Adrenal gland (tissue), 12 donors: Measurements from ENCODE around the gene EDAR. TPM values are rescaled to one million over a fixed set of nuclear protein-coding genes. Genes with fewer than 3 reads are reported as not detected.

Experiments used
- DNase-seq, 7 donors: peaks; one replicate each; pipeline ENCODE4 v3.0.0-alpha.2; 2019 to 2020
- H3K27ac ChIP-seq, 5 donors: fragments of 200-600 bp; sonication (generic) in 4 of 5; 1 replicate in 3 of 5; 2 replicates in 2 of 5; pipeline versions ENCODE4 v1.5.1 to v1.8.0; 2016 to 2020; ENCODE audit warnings: mild to moderate bottlenecking in 1 of 5
- H3K27me3 ChIP-seq: fragments of 200-600 bp; 2 replicates; pipeline ENCODE4 v1.8.0; 2021
- H3K36me3 ChIP-seq, 2 donors: fragments of 200-600 bp; replicated peaks in 1 of 2; 1 replicate in 1 of 2; 2 replicates in 1 of 2; pipeline versions ENCODE4 v1.5.1 to v1.8.0; 2018 to 2022
- H3K4me1 ChIP-seq, 2 donors: fragments of 200-600 bp; replicated peaks in 1 of 2; 1 replicate in 1 of 2; 2 replicates in 1 of 2; pipeline versions ENCODE4 v1.5.1 to v1.8.0; 2018 to 2021
- H3K4me3 ChIP-seq, 4 donors: fragments of 200-600 bp; sonication (generic) in 3 of 4; one replicate each; pipeline ENCODE4 v1.5.1; 2016 to 2018
- H3K9me3 ChIP-seq, 3 donors: fragments of 200-600 bp; sonication (generic) in 1 of 3; replicated peaks in 1 of 3; 1 replicate in 2 of 3; 2 replicates in 1 of 3; pipeline versions ENCODE4 v1.5.1 to v1.8.0; 2016 to 2021
- CTCF ChIP-seq, 6 experiments: fragments of 450-650 bp in 4 of 6; fragments of 200-600 bp in 2 of 6; sonication (generic) in 1 of 6; IDR thresholded peaks; 1 replicate in 5 of 6; 2 replicates in 1 of 6; pipeline versions ENCODE4 v1.5.1 to v1.8.0; 2016 to 2021; ENCODE audit warnings: antibody characterized with exemption in 6 of 6, mild to moderate bottlenecking in 2 of 6, moderate library complexity in 1 of 6
- POLR2A ChIP-seq, 2 donors: fragments of 450-650 bp; IDR thresholded peaks; one replicate each; pipeline ENCODE4 v1.6.1; 2017; ENCODE audit warnings: antibody characterized with exemption in 2 of 2, mild to moderate bottlenecking in 2 of 2, moderate library complexity in 1 of 2
- WGBS, 4 donors: extraction: QIAGEN DNeasy Blood & Tissue Kit in 2 of 4; methylation state at CpG; one replicate each; pipeline versions ENCODE4 v1.1.5 to v1.1.7; 2013 to 2017; 5-methylcytosine and 5-hydroxymethylcytosine counted together
- intact Hi-C, 2 donors: fragments of 100-400 bp; cut with DNase I; formaldehyde crosslinking; loops; one replicate each; pipeline versions ENCODE4 v1.14.1 to v1.15.0; 2022 to 2023
- polyA plus RNA-seq, 3 donors: library from polyadenylated mRNA; stranded (reverse); fragments of 200-250 nt in 2 of 3; fragments of 350-450 nt in 1 of 3; fragmentation: Illumina TruSeq in 1 of 3; extraction: RNeasy Lipid Tissue Mini Kit (QIAGEN cat#74804) in 1 of 3; gene quantifications; one replicate each; pipeline ENCODE4 v1.2.3, GENCODE V29; 2013 to 2014
- total RNA-seq, 9 donors: library from RNA; depleted of rRNA in 4 of 9; stranded (reverse); fragments of >200 nt in 4 of 9; fragments of 120-200 nt in 1 of 9; fragmentation: NEBNext Ultra II Directional in 1 of 9; extraction: Animal tissue kit (Norgen Biotek cat#: 25700) in 1 of 9; gene quantifications; one replicate each; pipeline versions ENCODE4 v1.1.0 to v1.2.4, GENCODE V29; 2013 to 2023
- donor health status: healthy with polysubstance abuse.
- donor health status: Bipolar disorder and iron deficiency.
- donor health status: DM: yes; HTN: yes; CAD: no.
- donor health status: DM: no; HTN: no; CAD: no.
- donor health status: DM: no; HTN: no; CAD: no.
- donor health status: DM: yes; HTN: yes; CAD: no.

EDAR gene
- total and polyA plus RNA-seq, 12 donors: not detected

- Histone ChIP-seq H3K27me3 (no peaks in the 10 kb centered on the region), H3K9me3 (peaks cover 0 to 4% (median 0%) of the 10 kb centered on the region in 3 donors)
These were observed 104.4 kb downstream of the EDAR start for GRCh38 chr2:108884619-108885018.

GRCh38 chr2:108878276-108878675 lies 110.7 kb downstream of the EDAR start:
- no peak for TF ChIP-seq POLR2A (IDR thresholded peaks at IDR 0.05)
- TF ChIP-seq CTCF (IDR thresholded peaks at IDR 0.05): no peak
- no peaks in the 10 kb centered on the region for H3K36me3 ChIP-seq
- DNase-seq: no peak
- H3K9me3 ChIP-seq: no peaks in the 10 kb centered on the region
- H3K4me1 ChIP-seq: no peaks in the 10 kb centered on the region
- no peak overlapping the region for H3K4me3 ChIP-seq
- H3K27me3 ChIP-seq: no peaks in the 10 kb centered on the region
- 47 to 93% (median 57%) methylated on average over 2 of the region's 2 CpGs for whole genome bisulfite sequencing, 4 donors
- no peak overlapping the region for H3K27ac ChIP-seq
- intact Hi-C loops: no loop called here

More at GRCh38 chr2:108884619-108885018, 104.4 kb downstream of the EDAR start:
- intact Hi-C loops: no loop called here
- H3K27ac ChIP-seq: no peak overlapping the region
- no peak overlapping the region for H3K4me3 ChIP-seq
- H3K36me3 ChIP-seq: no peaks in the 10 kb centered on the region
- TF ChIP-seq CTCF (IDR thresholded peaks at IDR 0.05) (no peak), POLR2A (IDR thresholded peaks at IDR 0.05) (no peak)
- DNase-seq: no peak
- 51 to 70% (median 64%) methylated on average over 6 of the region's 6 CpGs for WGBS, 4 donors
- no peaks in the 10 kb centered on the region for H3K4me1 ChIP-seq

- no peak for TF ChIP-seq CTCF (IDR thresholded peaks at IDR 0.05)
- no peak for TF ChIP-seq POLR2A (IDR thresholded peaks at IDR 0.05)
- WGBS, 4 donors: 96 to 100% (median 99%) methylated on average over 2 of the region's 2 CpGs
- Histone ChIP-seq H3K4me3 (no peak overlapping the region), H3K9me3 (no peaks in the 10 kb centered on the region), H3K27ac (no peak overlapping the region), H3K27me3 (no peaks in the 10 kb centered on the region), H3K36me3 (no peaks in the 10 kb centered on the region), H3K4me1 (no peaks in the 10 kb centered on the region)
- no peak for DNase-seq
- intact Hi-C loops: no loop called here
These were observed 111.5 kb downstream of the EDAR start for GRCh38 chr2:108877506-108877905.

DNA sequence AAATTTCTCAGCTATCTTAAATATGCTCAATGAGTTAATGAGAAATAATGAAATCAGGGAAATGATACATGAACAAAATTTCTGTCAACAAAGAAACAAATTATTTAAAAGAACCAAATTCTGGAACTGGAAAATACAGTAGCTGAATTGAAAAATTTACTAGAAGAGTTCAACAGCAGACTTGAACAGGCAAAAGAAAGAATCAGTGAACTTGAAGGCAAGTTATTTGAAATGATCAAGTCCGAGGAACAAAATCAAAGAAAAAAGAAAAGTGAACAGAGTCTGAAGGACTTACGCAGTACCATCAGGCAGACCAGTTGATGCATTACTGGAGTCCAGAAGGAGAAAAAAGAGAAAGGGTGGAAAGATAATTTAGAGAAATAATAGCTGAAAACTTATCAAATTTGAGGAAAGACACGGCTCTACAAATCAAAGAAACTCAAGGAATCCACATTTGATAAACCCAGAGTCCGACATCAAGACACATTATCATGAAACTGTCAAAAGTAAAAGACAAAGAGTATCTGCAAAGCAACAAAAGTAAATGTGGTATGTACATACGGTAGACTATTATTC lies 118.9 kb downstream of the EDAR start:
- Histone ChIP-seq H3K27ac (no peak overlapping the region), H3K4me1 (no peaks in the 10 kb centered on the region), H3K27me3 (no peaks in the 10 kb centered on the region), H3K9me3 (peaks cover 0 to 4% (median 0%) of the 10 kb centered on the region in 3 donors), H3K36me3 (no peaks in the 10 kb centered on the region), H3K4me3 (no peak overlapping the region)
- intact Hi-C loops: no loop called here
- 95 to 100% (median 99%) methylated on average over 5 of the region's 5 CpGs for WGBS, 4 donors
- DNase-seq: no peak
- TF ChIP-seq CTCF (IDR thresholded peaks at IDR 0.05): no peak
- TF ChIP-seq POLR2A (IDR thresholded peaks at IDR 0.05): no peak
